GM06990 (cell line): ENCODE results near the gene SPINT2.

Experiments used
- DNase-seq: peaks from one replicate; pipeline ENCODE4 v3.0.0-alpha.2; 2011; ENCODE audit not compliant: insufficient read length; ENCODE audit errors: extremely low read depth
- H3K27me3 ChIP-seq: replicated peaks from 2 replicates; pipeline ENCODE4 v1.6.0; 2011; ENCODE audit warnings: low read length; ENCODE audit not compliant: control insufficient read depth, insufficient read depth
- H3K36me3 ChIP-seq: 2 replicates; pipeline ENCODE4 v1.5.1; 2011; ENCODE audit warnings: low read length; ENCODE audit not compliant: control insufficient read depth, insufficient read depth
- H3K4me3 ChIP-seq: replicated peaks from 2 replicates; pipeline ENCODE4 v1.5.1; 2011; ENCODE audit warnings: low read depth, mild to moderate bottlenecking, control low read depth, low read length
- TF ChIP-seq, protein P1 (sequence below): IDR thresholded peaks from 2 replicates; pipeline ENCODE4 v1.5.1; 2011; ENCODE audit warnings: low read length, control low read depth, mild to moderate bottlenecking, inconsistent platforms; ENCODE audit not compliant: insufficient read depth, poor library complexity, severe bottlenecking

The SPINT2 gene

DNA sequence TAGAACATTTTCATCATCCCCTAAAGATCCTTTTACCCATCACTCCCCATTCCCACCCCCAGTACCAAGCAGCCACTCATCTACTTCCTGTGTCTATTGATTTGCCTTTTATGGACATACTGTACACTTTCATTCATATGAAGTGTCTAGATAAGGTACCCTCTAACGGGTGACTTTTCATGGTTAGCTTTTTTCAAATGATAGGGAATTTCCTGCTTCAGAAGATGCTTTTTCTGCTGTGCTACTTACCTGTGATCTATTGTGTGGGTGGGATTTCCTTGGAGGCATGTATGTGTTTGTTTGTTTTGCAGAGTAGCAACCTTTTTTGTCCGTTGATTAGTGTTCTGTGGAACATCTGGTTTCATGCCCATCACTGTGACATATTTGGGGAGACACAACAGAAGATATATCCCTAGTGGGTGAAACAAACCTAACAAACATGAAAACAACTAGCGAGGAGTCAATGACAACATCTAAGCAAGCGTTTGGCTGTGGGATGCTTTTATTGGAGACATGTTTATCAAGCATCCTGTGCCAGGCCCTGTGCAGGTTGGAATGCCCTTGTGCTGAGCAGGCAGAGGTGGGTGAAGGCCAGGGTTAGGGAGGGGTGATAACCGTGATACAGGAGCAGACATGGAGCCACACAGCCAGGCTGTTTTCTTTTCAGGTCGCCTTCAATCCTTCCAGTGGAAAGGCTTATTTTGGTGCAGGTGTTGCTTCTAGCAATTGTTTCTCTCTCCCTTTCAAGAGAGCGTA is 17.6 kb downstream of the SPINT2 start:
- no peak overlapping the region for H3K4me3 ChIP-seq
- H3K36me3 ChIP-seq = no peaks in the 10 kb centered on the region
- TF ChIP-seq, protein P1, sequence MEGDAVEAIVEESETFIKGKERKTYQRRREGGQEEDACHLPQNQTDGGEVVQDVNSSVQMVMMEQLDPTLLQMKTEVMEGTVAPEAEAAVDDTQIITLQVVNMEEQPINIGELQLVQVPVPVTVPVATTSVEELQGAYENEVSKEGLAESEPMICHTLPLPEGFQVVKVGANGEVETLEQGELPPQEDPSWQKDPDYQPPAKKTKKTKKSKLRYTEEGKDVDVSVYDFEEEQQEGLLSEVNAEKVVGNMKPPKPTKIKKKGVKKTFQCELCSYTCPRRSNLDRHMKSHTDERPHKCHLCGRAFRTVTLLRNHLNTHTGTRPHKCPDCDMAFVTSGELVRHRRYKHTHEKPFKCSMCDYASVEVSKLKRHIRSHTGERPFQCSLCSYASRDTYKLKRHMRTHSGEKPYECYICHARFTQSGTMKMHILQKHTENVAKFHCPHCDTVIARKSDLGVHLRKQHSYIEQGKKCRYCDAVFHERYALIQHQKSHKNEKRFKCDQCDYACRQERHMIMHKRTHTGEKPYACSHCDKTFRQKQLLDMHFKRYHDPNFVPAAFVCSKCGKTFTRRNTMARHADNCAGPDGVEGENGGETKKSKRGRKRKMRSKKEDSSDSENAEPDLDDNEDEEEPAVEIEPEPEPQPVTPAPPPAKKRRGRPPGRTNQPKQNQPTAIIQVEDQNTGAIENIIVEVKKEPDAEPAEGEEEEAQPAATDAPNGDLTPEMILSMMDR = no peak
- no peaks in the 10 kb centered on the region for H3K27me3 ChIP-seq
- no peak for DNase-seq

DNA sequence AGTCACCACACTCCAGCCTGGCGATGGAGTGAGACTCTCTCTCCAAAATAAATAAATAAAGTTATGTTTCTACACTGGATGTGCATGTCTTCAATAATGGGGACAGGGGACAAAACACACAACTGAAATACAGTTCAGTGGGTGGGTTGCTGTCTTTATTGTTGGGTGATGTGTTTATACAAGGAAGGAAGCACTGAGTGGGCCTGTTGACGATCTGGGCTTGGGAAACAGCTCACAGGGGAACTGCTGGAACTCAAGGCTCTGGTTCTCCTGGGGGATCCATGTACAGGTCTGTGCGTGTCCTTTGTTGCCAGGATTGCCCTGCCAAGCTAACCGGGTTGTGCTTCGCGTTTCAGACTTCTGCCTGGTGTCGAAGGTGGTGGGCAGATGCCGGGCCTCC is 18.9 kb downstream of the SPINT2 start:
- DNase-seq = no peak
- TF ChIP-seq, protein P1 = no peak
- Histone ChIP-seq H3K4me3 (no peak overlapping the region), H3K27me3 (no peaks in the 10 kb centered on the region), H3K36me3 (no peaks in the 10 kb centered on the region)

DNA sequence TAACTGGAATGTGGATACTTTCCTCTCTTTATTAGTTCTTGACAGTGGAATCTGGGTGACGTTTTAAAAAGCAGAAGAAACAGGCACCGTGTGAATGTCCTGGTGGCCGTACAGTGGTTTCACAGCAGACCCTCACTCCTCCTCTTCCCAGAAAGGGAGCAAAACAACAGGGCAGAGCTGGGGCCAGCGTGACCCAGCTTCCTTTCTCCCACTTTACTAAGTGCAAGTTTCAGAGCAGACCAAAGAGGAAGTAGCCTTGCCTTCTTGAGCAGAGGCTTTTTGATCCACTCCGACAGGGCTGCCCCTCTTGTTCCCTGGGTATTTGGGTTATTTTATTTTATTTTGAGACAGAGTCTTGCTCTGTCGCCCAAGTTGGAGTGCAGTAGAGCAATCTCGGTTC is 20.0 kb downstream of the SPINT2 start:
- no peaks in the 10 kb centered on the region for H3K36me3 ChIP-seq
- TF ChIP-seq, protein P1 = no peak
- DNase-seq = no peak

DNA sequence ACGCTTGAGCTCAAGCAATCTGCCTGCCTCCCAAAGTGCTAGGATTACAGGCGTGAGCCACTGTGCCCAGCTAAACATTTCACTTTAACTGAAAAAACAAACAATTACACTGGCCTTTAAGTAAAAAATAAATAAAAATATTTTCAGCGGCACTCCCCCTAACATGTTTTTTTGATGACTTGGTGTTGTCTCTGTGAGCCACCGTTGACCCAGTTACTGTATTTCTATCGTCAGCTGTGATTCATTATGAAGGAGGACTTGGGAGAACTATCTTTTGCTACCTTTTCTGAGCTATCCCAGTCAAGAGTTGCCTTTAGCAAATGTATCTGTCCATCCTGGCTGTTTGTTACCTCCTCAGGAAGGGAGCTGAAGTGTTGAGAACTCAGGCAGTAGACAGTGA is 21.2 kb downstream of the SPINT2 start:
- DNase-seq = no peak
- Histone ChIP-seq H3K27me3 (no peaks in the 10 kb centered on the region), H3K4me3 (no peak overlapping the region), H3K36me3 (no peaks in the 10 kb centered on the region)
- TF ChIP-seq, protein P1 = no peak

More for the DNA sequence above, 20.0 kb downstream of the SPINT2 start:
- no peaks in the 10 kb centered on the region for H3K27me3 ChIP-seq
- H3K4me3 ChIP-seq = no peak overlapping the region

DNA sequence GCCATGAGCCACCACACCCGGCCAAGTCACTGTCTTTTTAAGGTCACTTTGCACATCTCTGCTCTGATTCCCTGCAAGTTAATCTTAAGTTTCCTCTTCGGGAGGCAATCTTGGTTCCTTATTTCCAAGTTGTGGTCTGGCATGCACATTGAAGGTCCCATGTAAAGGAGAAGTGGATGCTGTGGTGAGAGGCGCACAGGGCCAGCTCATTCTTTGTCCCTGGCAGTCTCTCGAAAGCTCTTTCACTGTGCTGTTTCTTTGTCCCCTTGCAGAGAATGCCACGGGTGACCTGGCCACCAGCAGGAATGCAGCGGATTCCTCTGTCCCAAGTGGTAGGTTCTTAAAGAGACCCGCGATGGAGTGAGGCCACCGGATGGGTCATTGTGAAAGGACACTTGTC is 23.2 kb downstream of the SPINT2 start:
- TF ChIP-seq, protein P1 = no peak
- no peak for DNase-seq
- no peaks in the 10 kb centered on the region for H3K36me3 ChIP-seq

More for the DNA sequence above, 23.2 kb downstream of the SPINT2 start:
- H3K27me3 ChIP-seq = no peaks in the 10 kb centered on the region
- no peak overlapping the region for H3K4me3 ChIP-seq
